ENCODE results near the gene CHD9NB.

GRCh38 chr16:53097190-53097589 lies 44.5 kb upstream of the CHD9NB start:
- TF ChIP-seq CTCF (IDR thresholded peaks at IDR 0.05): no peak
- TF ChIP-seq POLR2A (IDR thresholded peaks at IDR 0.05): no peak
